Esophagus mucosa (tissue), 1 donor: ENCODE measurements around the gene PAPOLA. TPM values are rescaled to one million over a fixed set of nuclear protein-coding genes. Genes with fewer than 3 reads are reported as not detected.

Experiments used
- ATAC-seq: fragments of 200-7000 bp; cut with Tn5 transposase; one replicate; pipeline ENCODE4 v1.9.1; 2020
- total RNA-seq: library from RNA; stranded (reverse); gene quantifications from one replicate; pipeline ENCODE4 v1.2.4, GENCODE V29; 2023
- donor health status: DM: yes; HTN: yes; CAD: no.

Gene PAPOLA
- total RNA-seq, 1 donor from 2014 or later, result 88.5 TPM

GRCh38 chr14:96587823-96588385 lies 85.7 kb downstream of the PAPOLA start:
- no peak for ATAC-seq

GRCh38 chr14:96588410-96589257 lies 86.5 kb downstream of the PAPOLA start:
- ATAC-seq, result no peak

- ATAC-seq, result no peak
Observed at GRCh38 chr14:96589577-96589976, 87.4 kb downstream of the PAPOLA start.

GRCh38 chr14:96590190-96590864 lies 88.1 kb downstream of the PAPOLA start:
- no peak for ATAC-seq

- ATAC-seq, result peak; percentile 76
Observed at GRCh38 chr14:96592591-96593386, 90.6 kb downstream of the PAPOLA start.

- no peak for ATAC-seq
Observed at GRCh38 chr14:96594961-96595360, 92.8 kb downstream of the PAPOLA start.

- no peak for ATAC-seq
Observed at GRCh38 chr14:96597680-96598079, 95.5 kb downstream of the PAPOLA start.

GRCh38 chr14:96598332-96598928 lies 96.2 kb downstream of the PAPOLA start:
- ATAC-seq, result no peak

GRCh38 chr14:96599076-96599475 lies 96.9 kb downstream of the PAPOLA start:
- ATAC-seq, result no peak

- no peak for ATAC-seq
Observed at GRCh38 chr14:96602186-96602585, 100.0 kb downstream of the PAPOLA start.

GRCh38 chr14:96603350-96604255 lies 101.4 kb downstream of the PAPOLA start:
- no peak for ATAC-seq

- no peak for ATAC-seq
Observed at GRCh38 chr14:96614481-96614881, 112.3 kb downstream of the PAPOLA start.

- ATAC-seq, result peak; percentile 61
Observed at GRCh38 chr14:96616161-96616721, 114.1 kb downstream of the PAPOLA start.

Other genes with a start within 250 kb of the PAPOLA start
- 6.1 TPM for gene BDKRB1, start 246.2 kb upstream of the PAPOLA start, total RNA-seq
- gene ATG2B, start 139.0 kb upstream of the PAPOLA start, total RNA-seq, result 13.8 TPM
- gene GSKIP, start 138.9 kb upstream of the PAPOLA start, total RNA-seq, result 41.8 TPM
- gene AK7, start 110.3 kb upstream of the PAPOLA start, total RNA-seq, result 2.7 TPM